NCI-H146 treated with DMSO at 0.1 percent for 48 hours (cell line): ENCODE measurements around the gene ENTREP3.
"Not testable (repeated sequence)": the region's sequence is repeated elsewhere in the genome, so short reads cannot be mapped to it uniquely, and the experiment has no call there.

Source experiments
- DNase-seq: peaks from one replicate; lab custom pipeline; 2025; ENCODE audit not compliant: unreplicated experiment; lab: John Stamatoyannopoulos, UW

Gene ENTREP3

GRCh38 chr1:155253208-155253607 is 2.1 kb downstream of the ENTREP3 start:
- no peak for DNase-seq

GRCh38 chr1:155251566-155251965 is 3.7 kb downstream of the ENTREP3 start:
- no peak for DNase-seq

GRCh38 chr1:155250633-155251449 is 4.4 kb downstream of the ENTREP3 start:
- DNase-seq = peak; percentile 75

- DNase-seq = no peak
Observed at GRCh38 chr1:155250246-155250632, 5.0 kb downstream of the ENTREP3 start.

- DNase-seq = no peak
Observed at GRCh38 chr1:155247667-155248553, 7.4 kb downstream of the ENTREP3 start.

GRCh38 chr1:155246796-155247195 is 8.5 kb downstream of the ENTREP3 start:
- not testable (repeated sequence) for DNase-seq

- no peak for DNase-seq
Observed at GRCh38 chr1:155245163-155245524, 10.1 kb downstream of the ENTREP3 start.

- peak; percentile 98 for DNase-seq
Observed at GRCh38 chr1:155244368-155245162, 10.7 kb downstream of the ENTREP3 start.

- no peak for DNase-seq
Observed at GRCh38 chr1:155242805-155243358, 12.4 kb downstream of the ENTREP3 start.

- no peak for DNase-seq
Observed at GRCh38 chr1:155241841-155242264, 13.4 kb downstream of the ENTREP3 start.

GRCh38 chr1:155241069-155241679 is 14.1 kb downstream of the ENTREP3 start:
- DNase-seq = peak; percentile 48

GRCh38 chr1:155236451-155236850 is 18.8 kb downstream of the ENTREP3 start:
- DNase-seq = no peak

GRCh38 chr1:155235375-155235774 is 19.9 kb downstream of the ENTREP3 start:
- DNase-seq = not testable (repeated sequence)

GRCh38 chr1:155233502-155233901 is 21.8 kb downstream of the ENTREP3 start:
- DNase-seq = not testable (repeated sequence)

GRCh38 chr1:155232001-155232978 is 23.0 kb downstream of the ENTREP3 start:
- not testable (repeated sequence) for DNase-seq

GRCh38 chr1:155231302-155231701 is 24.0 kb downstream of the ENTREP3 start:
- DNase-seq = not testable (repeated sequence)

GRCh38 chr1:155228096-155228427 is 27.2 kb downstream of the ENTREP3 start:
- DNase-seq = no peak

- DNase-seq = peak; percentile 99
Observed at GRCh38 chr1:155227261-155228095, 27.8 kb downstream of the ENTREP3 start.

GRCh38 chr1:155226910-155227260 is 28.4 kb downstream of the ENTREP3 start:
- peak; percentile 57 for DNase-seq
